GM12801 (cell line): ENCODE results near the gene TAS2R50.

Experiments used
- TF ChIP-seq, protein P1 (sequence below): IDR thresholded peaks from one replicate; pipeline ENCODE4 v1.5.1; 2011; ENCODE audit warnings: control low read depth; ENCODE audit not compliant: insufficient read length; ENCODE audit errors: extremely low read depth

The TAS2R50 gene

DNA sequence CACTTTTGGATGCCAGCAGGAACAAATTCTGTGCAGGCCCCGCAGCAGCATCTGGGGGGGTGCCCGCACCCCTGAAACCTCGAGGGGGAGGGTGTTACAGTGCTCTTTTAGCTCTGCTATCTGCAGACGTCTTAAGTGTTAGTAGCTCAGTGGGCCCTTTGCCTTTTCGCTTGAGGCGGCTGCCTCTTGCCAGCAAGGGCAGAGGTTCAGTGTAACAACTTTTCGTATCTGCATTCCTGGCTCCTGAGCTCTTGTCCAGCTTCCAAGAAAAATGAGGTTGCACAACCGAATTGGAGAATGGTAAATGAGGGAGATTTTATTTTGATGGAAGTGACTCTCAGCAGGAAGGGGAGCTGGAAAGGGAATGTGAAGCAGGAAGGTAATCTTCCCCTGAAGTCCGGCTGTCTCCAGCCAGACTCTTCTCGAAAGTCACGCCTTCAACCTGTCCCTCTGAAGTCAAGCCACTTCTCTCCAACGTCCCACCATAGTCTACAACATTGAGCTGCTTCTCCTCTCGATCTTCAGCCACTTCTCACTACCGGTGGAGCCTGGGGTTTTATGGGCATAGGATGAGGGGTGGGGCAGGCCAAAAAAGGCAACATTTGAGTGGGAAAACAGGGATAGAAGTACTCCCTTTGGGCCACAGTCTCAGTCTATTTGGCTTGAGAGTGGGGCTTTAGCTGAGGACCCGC is 17.8 kb downstream of the TAS2R50 start:
- TF ChIP-seq, protein P1, sequence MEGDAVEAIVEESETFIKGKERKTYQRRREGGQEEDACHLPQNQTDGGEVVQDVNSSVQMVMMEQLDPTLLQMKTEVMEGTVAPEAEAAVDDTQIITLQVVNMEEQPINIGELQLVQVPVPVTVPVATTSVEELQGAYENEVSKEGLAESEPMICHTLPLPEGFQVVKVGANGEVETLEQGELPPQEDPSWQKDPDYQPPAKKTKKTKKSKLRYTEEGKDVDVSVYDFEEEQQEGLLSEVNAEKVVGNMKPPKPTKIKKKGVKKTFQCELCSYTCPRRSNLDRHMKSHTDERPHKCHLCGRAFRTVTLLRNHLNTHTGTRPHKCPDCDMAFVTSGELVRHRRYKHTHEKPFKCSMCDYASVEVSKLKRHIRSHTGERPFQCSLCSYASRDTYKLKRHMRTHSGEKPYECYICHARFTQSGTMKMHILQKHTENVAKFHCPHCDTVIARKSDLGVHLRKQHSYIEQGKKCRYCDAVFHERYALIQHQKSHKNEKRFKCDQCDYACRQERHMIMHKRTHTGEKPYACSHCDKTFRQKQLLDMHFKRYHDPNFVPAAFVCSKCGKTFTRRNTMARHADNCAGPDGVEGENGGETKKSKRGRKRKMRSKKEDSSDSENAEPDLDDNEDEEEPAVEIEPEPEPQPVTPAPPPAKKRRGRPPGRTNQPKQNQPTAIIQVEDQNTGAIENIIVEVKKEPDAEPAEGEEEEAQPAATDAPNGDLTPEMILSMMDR = no peak

DNA sequence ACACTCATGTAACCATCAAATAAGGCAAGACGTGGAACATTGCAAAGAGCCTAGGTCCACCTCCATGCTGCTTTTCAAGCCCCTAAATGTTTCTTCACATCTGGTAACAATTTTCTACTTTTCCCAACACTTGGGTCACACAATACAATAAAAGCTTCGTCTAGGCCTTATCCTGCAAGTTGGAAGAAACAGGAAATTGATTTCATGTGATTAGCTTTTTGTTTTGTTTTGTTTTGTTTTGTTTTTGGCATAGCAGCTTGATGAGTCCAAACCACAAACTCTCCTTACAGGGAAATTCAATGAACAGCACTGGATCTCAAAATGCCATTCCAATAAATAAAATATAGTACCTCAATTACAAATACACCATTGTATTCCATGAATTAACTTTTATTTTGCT is 19.3 kb downstream of the TAS2R50 start:
- TF ChIP-seq, protein P1 = no peak

DNA sequence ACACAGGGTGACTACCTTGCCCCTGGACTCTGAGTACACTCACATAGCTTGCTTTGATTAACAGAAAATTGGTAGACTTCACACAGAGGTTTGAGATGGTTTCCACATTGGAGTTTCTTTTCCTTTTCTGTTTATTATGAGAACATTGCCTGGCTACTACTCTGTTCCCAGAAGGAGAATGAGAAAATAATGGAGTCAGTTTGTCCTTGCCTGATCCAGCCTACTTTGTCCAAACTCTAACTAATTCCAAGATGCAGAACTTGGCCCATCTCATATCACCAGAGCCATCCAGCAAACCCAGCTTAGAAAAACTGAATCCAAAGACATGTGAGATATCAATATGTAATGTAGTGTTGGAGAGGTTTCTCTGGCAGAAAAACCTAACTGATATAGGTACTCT is 20.4 kb downstream of the TAS2R50 start:
- TF ChIP-seq, protein P1 = no peak

DNA sequence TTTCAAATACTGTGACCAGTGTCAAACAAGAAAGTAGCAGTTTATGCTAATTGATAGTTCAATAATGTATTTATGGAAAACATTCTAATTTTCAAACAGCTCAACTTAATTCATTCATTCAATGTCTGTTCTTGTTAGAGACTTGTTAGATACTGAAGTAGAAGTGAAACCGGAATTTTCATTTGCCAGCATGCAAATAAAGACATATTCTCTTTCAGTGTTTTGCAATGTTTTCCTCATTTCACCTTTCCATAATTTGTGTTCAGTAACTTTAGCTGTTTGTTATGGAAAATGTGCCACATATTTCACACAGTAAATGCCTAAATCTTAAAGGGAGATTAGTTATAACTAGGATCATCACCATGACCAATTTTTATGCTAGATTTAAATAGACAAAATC is 21.2 kb downstream of the TAS2R50 start:
- TF ChIP-seq, protein P1 = no peak

DNA sequence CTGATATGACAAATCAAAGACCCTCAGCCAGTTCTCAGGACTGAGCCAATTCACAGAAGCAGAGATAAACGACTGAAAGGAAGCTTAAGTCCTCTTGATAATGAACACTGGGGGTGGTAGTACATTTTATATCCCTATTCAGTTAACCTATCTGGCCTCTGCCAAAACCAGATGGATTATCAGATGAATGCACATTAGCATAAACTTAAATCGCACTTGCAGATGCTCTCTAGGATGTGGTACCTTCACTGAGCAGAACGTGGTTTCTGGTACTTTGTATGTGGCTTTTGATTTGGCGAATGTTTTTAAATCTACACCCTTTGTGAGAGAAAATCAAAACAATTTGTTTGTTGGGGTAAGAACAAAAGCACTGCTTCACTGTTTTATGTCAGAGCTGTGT is 26.5 kb downstream of the TAS2R50 start:
- TF ChIP-seq, protein P1 = no peak

DNA sequence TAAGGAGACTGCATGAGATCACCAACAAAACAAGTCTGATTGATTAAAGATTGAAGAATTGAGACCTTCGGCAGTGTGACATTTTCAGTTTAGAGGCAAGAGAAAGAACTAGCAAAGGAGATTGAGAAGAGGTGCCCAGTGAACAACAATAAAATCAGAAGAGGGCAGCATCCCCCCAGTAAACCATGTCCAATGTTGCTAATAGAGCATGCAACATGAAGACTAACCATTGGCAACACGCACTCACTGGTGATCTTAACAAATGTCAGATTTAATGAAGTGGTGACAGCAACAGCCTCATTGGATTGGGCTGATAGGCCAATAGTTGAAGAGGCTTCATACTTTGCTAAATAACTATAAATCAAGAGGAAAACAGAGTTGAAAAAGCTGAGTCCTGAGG is 26.9 kb downstream of the TAS2R50 start:
- TF ChIP-seq, protein P1 = no peak

DNA sequence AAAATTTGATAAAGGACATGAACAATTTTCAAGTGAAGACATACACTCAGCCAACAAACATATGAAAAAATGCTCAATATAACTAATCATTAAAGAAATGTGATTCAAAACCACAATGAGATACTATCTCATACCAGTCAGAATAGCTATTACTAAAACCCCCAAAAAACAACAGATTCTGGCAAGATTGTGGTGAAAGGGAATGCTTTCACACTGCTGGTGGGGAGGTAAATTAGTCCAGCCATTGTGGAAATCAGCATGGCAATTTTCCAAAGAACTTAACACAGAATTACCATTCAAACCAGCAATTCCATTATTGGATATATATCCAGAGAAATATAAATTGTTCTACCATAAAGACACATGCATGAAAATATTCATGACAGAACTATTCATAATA is 29.0 kb downstream of the TAS2R50 start:
- TF ChIP-seq, protein P1 = no peak
